ENCODE measurements around the gene HSD17B8.

DNA sequence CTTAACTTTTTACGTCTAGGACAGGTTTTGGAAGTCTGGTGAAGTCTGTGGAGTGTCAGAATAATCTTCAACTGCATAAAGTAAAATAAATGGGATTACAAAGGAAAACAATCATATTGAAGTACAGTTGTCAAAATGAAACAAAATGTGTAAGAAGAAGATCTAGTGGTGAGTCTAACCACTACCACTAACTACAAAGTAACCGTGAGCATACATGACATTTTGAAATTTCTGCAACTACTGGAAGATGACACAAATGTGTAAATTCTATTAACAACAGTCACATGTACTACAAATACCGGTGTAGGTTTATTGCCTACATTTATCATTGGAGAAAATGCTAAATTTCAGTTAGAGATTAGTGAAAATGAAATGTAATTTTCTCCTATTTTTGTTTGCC lies 37.5 kb downstream of the HSD17B8 start:
- TF ChIP-seq, protein P1, sequence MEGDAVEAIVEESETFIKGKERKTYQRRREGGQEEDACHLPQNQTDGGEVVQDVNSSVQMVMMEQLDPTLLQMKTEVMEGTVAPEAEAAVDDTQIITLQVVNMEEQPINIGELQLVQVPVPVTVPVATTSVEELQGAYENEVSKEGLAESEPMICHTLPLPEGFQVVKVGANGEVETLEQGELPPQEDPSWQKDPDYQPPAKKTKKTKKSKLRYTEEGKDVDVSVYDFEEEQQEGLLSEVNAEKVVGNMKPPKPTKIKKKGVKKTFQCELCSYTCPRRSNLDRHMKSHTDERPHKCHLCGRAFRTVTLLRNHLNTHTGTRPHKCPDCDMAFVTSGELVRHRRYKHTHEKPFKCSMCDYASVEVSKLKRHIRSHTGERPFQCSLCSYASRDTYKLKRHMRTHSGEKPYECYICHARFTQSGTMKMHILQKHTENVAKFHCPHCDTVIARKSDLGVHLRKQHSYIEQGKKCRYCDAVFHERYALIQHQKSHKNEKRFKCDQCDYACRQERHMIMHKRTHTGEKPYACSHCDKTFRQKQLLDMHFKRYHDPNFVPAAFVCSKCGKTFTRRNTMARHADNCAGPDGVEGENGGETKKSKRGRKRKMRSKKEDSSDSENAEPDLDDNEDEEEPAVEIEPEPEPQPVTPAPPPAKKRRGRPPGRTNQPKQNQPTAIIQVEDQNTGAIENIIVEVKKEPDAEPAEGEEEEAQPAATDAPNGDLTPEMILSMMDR (IDR thresholded peaks at IDR 0.05) = no peak
- TF ChIP-seq POLR2A (IDR thresholded peaks at IDR 0.05) = no peak

Data from lower leg skin (tissue), 3 donors.